HG02885 (cell line): Measurements from ENCODE around the gene TULP1.
"Not testable (repeated sequence)": the region's sequence is repeated elsewhere in the genome, so short reads cannot be mapped to it uniquely, and the experiment has no call there.

Source experiments
- ATAC-seq: cut with Tn5 transposase; IDR thresholded peaks from one replicate; pipeline ENCODE4 v1.9.1; 2021; ENCODE audit warnings: mild to moderate bottlenecking; ENCODE audit not compliant: unreplicated experiment, poor library complexity

Gene TULP1

GRCh38 chr6:35512740-35513139, at the start of gene TULP1:
Gene TULP1 (minus strand): TSS chr6:35512896. CDS start chr6:35512858, 38 bp downstream.
- no peak for ATAC-seq

- ATAC-seq = no peak
Observed at GRCh38 chr6:35562060-35562459, 49.4 kb upstream of the TULP1 start.

- ATAC-seq = no peak
Observed at GRCh38 chr6:35561113-35561512, 48.4 kb upstream of the TULP1 start.

- no peak for ATAC-seq
Observed at GRCh38 chr6:35558571-35558970, 45.9 kb upstream of the TULP1 start.

GRCh38 chr6:35557239-35557638, 44.5 kb upstream of the TULP1 start:
- no peak for ATAC-seq

GRCh38 chr6:35554811-35555210, 42.1 kb upstream of the TULP1 start:
- ATAC-seq = no peak

- ATAC-seq = no peak
Observed at GRCh38 chr6:35553315-35553714, 40.6 kb upstream of the TULP1 start.

- ATAC-seq = no peak
Observed at GRCh38 chr6:35552285-35552917, 39.7 kb upstream of the TULP1 start.

GRCh38 chr6:35550437-35550836, 37.7 kb upstream of the TULP1 start:
- ATAC-seq = no peak

- ATAC-seq = no peak
Observed at GRCh38 chr6:35547676-35548075, 35.0 kb upstream of the TULP1 start.

- no peak for ATAC-seq
Observed at GRCh38 chr6:35544769-35545361, 32.2 kb upstream of the TULP1 start.

GRCh38 chr6:35543459-35544193, 30.9 kb upstream of the TULP1 start:
- ATAC-seq = no peak

GRCh38 chr6:35541836-35542235, 29.1 kb upstream of the TULP1 start:
- ATAC-seq = no peak

GRCh38 chr6:35539223-35539622, 26.5 kb upstream of the TULP1 start:
- no peak for ATAC-seq

- not testable (repeated sequence) for ATAC-seq
Observed at GRCh38 chr6:35535847-35536246, 23.2 kb upstream of the TULP1 start.

- no peak for ATAC-seq
Observed at GRCh38 chr6:35534407-35535170, 21.9 kb upstream of the TULP1 start.

- ATAC-seq = no peak
Observed at GRCh38 chr6:35533981-35534380, 21.3 kb upstream of the TULP1 start.

GRCh38 chr6:35532126-35532525, 19.4 kb upstream of the TULP1 start:
- ATAC-seq = no peak

GRCh38 chr6:35524380-35525020, 11.8 kb upstream of the TULP1 start:
- ATAC-seq = no peak
